RWPE2 (cell line): ENCODE data around the gene FAR2.

Source experiments
- ATAC-seq: fragments of 200-7000 bp; cut with Tn5 transposase; 3 replicates; pipeline ENCODE4 v1.9.1; 2021; ENCODE audit warnings: low read depth
- DNase-seq: peaks from one replicate; pipeline ENCODE4 v3.0.0-alpha.2; 2020; ENCODE audit warnings: low spot score
- H3K27ac ChIP-seq: fragments of 450-650 bp; 2 replicates; pipeline ENCODE4 v1.5.1; 2017; ENCODE audit warnings: mild to moderate bottlenecking; ENCODE audit not compliant: poor library complexity, severe bottlenecking
- H3K27me3 ChIP-seq: fragments of 250-450 bp; sonication (Bioruptor Pico); 2 replicates; pipeline ENCODE4 v1.5.1; 2021; ENCODE audit warnings: mild to moderate bottlenecking, moderate library complexity; ENCODE audit not compliant: insufficient read depth, poor library complexity, severe bottlenecking
- H3K36me3 ChIP-seq: fragments of 250-450 bp; sonication (Bioruptor Pico); 2 replicates; pipeline ENCODE4 v1.5.1; 2020; ENCODE audit warnings: low read depth, mild to moderate bottlenecking, moderate library complexity
- H3K4me1 ChIP-seq: fragments of 250-450 bp; sonication (Bioruptor Pico); 2 replicates; pipeline ENCODE4 v1.5.1; 2021; ENCODE audit warnings: mild to moderate bottlenecking, moderate library complexity; ENCODE audit not compliant: insufficient read depth, poor library complexity, severe bottlenecking
- H3K4me3 ChIP-seq: fragments of 250-450 bp; sonication (Bioruptor Pico); 2 replicates; pipeline ENCODE4 v1.5.1; 2021; ENCODE audit warnings: mild to moderate bottlenecking, moderate library complexity; ENCODE audit not compliant: severe bottlenecking
- H3K9me3 ChIP-seq: fragments of 250-450 bp; sonication (Bioruptor Pico); 2 replicates; pipeline ENCODE4 v1.5.1; 2021; ENCODE audit warnings: mild to moderate bottlenecking, moderate library complexity; ENCODE audit not compliant: severe bottlenecking
- TF ChIP-seq, protein P1 (sequence below): fragments of 450-650 bp; IDR thresholded peaks from one replicate; pipeline ENCODE4 v1.5.1; 2017; ENCODE audit warnings: mild to moderate bottlenecking, moderate library complexity; ENCODE audit not compliant: poor library complexity, severe bottlenecking

FAR2 gene

DNA sequence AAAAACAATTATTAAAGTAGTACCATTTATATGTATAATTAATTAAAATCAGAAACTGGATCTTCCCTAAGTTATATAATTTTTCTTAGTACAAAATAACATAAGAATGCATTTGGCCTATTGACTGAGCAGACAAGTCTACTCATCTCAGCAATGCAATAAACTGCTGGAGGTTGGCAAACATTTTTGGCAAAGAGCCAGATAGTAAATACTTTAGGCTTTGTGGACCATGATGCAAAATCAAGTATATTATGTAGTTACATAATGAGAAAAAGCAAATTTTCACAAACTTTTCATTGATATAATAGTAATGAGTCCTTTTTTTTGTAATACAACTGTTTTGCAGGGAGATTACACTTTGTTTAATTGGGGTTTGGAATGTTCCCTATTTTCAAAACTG is 201.0 kb downstream of the FAR2 start:
- H3K36me3 ChIP-seq: peaks cover 21% of the 10 kb centered on the region
- H3K4me1 ChIP-seq: no peaks in the 10 kb centered on the region
- no peak for ATAC-seq

DNA sequence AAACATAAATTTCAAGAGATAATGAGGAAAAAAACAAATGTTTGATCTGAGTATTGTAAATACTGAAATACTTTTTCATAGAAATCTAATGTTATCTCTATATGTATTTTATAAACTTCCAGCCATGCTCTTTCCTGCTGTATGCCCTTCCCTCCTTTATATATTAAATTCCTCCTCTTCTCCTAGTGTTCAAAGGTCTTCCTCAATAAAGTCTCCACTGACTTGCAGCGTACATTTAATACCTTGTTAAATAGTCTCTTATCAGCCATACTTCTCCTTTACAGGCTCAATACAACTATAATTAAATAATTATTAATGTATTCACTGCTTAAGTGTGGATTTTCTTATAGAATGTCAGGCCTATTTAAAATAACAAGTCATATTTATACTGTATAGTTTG is 205.9 kb downstream of the FAR2 start:
- DNase-seq: no peak
- H3K9me3 ChIP-seq: no peaks in the 10 kb centered on the region
- no peak overlapping the region for H3K27ac ChIP-seq
- TF ChIP-seq, protein P1, sequence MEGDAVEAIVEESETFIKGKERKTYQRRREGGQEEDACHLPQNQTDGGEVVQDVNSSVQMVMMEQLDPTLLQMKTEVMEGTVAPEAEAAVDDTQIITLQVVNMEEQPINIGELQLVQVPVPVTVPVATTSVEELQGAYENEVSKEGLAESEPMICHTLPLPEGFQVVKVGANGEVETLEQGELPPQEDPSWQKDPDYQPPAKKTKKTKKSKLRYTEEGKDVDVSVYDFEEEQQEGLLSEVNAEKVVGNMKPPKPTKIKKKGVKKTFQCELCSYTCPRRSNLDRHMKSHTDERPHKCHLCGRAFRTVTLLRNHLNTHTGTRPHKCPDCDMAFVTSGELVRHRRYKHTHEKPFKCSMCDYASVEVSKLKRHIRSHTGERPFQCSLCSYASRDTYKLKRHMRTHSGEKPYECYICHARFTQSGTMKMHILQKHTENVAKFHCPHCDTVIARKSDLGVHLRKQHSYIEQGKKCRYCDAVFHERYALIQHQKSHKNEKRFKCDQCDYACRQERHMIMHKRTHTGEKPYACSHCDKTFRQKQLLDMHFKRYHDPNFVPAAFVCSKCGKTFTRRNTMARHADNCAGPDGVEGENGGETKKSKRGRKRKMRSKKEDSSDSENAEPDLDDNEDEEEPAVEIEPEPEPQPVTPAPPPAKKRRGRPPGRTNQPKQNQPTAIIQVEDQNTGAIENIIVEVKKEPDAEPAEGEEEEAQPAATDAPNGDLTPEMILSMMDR: no peak
- no peak for ATAC-seq
- H3K27me3 ChIP-seq: no peaks in the 10 kb centered on the region
- no peak overlapping the region for H3K4me3 ChIP-seq
- H3K36me3 ChIP-seq: no peaks in the 10 kb centered on the region; the same call in 1 of the 2 replicates
- H3K4me1 ChIP-seq: no peaks in the 10 kb centered on the region

More for the DNA sequence above, 201.0 kb downstream of the FAR2 start:
- TF ChIP-seq, protein P1: no peak
- H3K27me3 ChIP-seq: no peaks in the 10 kb centered on the region
- no peak overlapping the region for H3K27ac ChIP-seq
- H3K9me3 ChIP-seq: no peaks in the 10 kb centered on the region
- no peak for DNase-seq
- no peak overlapping the region for H3K4me3 ChIP-seq

DNA sequence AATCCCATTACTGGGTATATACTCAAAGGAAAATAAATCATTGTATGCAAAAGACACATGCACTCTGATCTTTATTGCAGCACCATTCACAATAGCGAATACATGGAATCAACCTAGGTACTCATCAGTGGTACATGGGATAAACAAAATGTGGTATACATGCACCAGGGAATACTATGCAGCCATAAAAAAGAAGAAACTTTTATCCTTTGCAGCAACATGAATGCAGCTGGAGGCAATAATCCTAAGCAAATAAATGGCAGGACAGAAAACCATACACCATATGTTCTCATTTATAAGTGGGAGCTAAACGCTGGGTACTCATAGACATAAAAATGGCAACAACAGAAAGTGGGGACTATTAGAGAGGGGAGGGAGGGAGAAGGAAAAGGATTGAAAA is 216.0 kb downstream of the FAR2 start:
- Histone ChIP-seq H3K27ac (no peak overlapping the region), H3K27me3 (no peaks in the 10 kb centered on the region), H3K36me3 (peaks cover 13% of the 10 kb centered on the region), H3K9me3 (no peaks in the 10 kb centered on the region), H3K4me3 (no peak overlapping the region), H3K4me1 (no peaks in the 10 kb centered on the region)
- ATAC-seq (no peak), DNase-seq (no peak)
- TF ChIP-seq, protein P1: no peak

DNA sequence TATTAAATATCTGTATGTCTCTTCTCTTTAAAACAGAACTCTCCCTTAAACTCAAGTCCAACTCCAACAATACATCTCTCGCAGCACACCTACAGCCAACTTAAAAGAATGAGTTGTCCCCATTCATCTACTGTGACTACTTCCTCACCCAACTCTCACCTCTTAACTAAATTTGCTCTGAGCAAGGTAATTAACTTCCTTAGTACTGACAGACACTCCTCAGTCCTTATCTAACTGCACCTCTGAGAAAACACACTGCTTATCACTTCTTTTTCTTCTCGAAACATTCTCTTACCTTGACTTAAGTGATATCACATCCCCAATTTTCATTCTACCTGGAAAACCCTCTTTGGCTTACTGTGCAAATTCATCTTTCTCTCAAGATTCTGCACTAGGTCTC is 224.9 kb downstream of the FAR2 start:
- H3K4me3 ChIP-seq: no peak overlapping the region
- H3K27ac ChIP-seq: no peak overlapping the region
- no peaks in the 10 kb centered on the region for H3K27me3 ChIP-seq
- peaks cover 29% of the 10 kb centered on the region for H3K36me3 ChIP-seq
- ATAC-seq (no peak), DNase-seq (no peak)
- no peaks in the 10 kb centered on the region for H3K9me3 ChIP-seq
- H3K4me1 ChIP-seq: no peaks in the 10 kb centered on the region
- TF ChIP-seq, protein P1: no peak

DNA sequence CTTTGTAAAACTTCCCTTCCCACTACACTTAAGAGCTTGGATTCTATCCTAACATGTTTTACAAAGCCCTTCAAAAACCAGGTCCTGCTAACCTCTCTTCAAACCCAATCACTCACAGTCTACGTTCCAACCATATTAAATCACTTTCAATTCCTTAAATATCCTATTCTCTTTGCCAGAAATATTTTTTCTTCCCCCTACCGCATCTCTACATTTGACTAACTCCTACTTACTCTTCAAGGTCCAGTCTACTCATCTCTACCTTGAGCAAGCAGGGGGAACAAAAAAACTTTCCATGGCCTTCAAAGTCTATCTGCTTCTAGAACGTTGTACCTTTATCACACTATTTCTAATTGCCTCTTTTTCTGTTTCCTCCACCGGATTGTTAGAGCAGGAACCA is 225.8 kb downstream of the FAR2 start:
- no peak for ATAC-seq

More for the DNA sequence above, 225.8 kb downstream of the FAR2 start:
- peaks cover 26% of the 10 kb centered on the region for H3K36me3 ChIP-seq
- no peaks in the 10 kb centered on the region for H3K9me3 ChIP-seq
- TF ChIP-seq, protein P1: no peak
- DNase-seq: no peak
- no peaks in the 10 kb centered on the region for H3K27me3 ChIP-seq
- H3K27ac ChIP-seq: no peak overlapping the region
- H3K4me3 ChIP-seq: no peak overlapping the region
- no peaks in the 10 kb centered on the region for H3K4me1 ChIP-seq
